HUES6 (cell line): ENCODE data around the gene PHC3.

Experiments
- H3K27ac ChIP-seq: 2 replicates; pipeline ENCODE4 v1.7.0; 2013; ENCODE audit warnings: low read depth, mild to moderate bottlenecking, low read length, inconsistent platforms
- H3K27me3 ChIP-seq: 2 replicates; pipeline ENCODE4 v1.6.1; 2013; ENCODE audit warnings: low read length; ENCODE audit not compliant: control insufficient read depth, insufficient read depth
- H3K36me3 ChIP-seq: 2 replicates; pipeline ENCODE4 v1.6.1; 2013; ENCODE audit warnings: low read length; ENCODE audit not compliant: control insufficient read depth, insufficient read depth
- H3K4me1 ChIP-seq: 2 replicates; pipeline ENCODE4 v1.6.1; 2013; ENCODE audit warnings: low read length; ENCODE audit not compliant: control insufficient read depth, insufficient read depth
- H3K4me3 ChIP-seq: 2 replicates; pipeline ENCODE4 v1.5.1; 2013; ENCODE audit warnings: low read depth, low read length
- H3K9ac ChIP-seq: one replicate; pipeline ENCODE4 v1.6.1; 2013; ENCODE audit warnings: mild to moderate bottlenecking, low read length
- H3K9me3 ChIP-seq: 2 replicates; pipeline ENCODE4 v1.6.1; 2013; ENCODE audit warnings: low read depth, low read length; ENCODE audit not compliant: control insufficient read depth, insufficient read depth

The PHC3 gene

GRCh38 chr3:170095771-170096170 lies 85.8 kb downstream of the PHC3 start:
- no peaks in the 10 kb centered on the region for H3K4me1 ChIP-seq
- no peak overlapping the region for H3K4me3 ChIP-seq
- H3K36me3 ChIP-seq = peaks cover 69% of the 10 kb centered on the region
- H3K9me3 ChIP-seq = no peaks in the 10 kb centered on the region
- no peaks in the 10 kb centered on the region for H3K27me3 ChIP-seq
- no peak overlapping the region for H3K9ac ChIP-seq
- H3K27ac ChIP-seq = no peak overlapping the region

GRCh38 chr3:170092907-170093306 lies 88.6 kb downstream of the PHC3 start:
- H3K27ac ChIP-seq = no peak overlapping the region
- no peaks in the 10 kb centered on the region for H3K27me3 ChIP-seq
- no peak overlapping the region for H3K9ac ChIP-seq
- H3K4me3 ChIP-seq = no peak overlapping the region
- H3K36me3 ChIP-seq = peaks cover 55% of the 10 kb centered on the region
- no peaks in the 10 kb centered on the region for H3K9me3 ChIP-seq
- no peaks in the 10 kb centered on the region for H3K4me1 ChIP-seq

GRCh38 chr3:170090601-170090981 lies 90.9 kb downstream of the PHC3 start:
- H3K27me3 ChIP-seq = no peaks in the 10 kb centered on the region
- peaks cover 43% of the 10 kb centered on the region for H3K36me3 ChIP-seq
- no peaks in the 10 kb centered on the region for H3K4me1 ChIP-seq
- H3K9ac ChIP-seq = no peak overlapping the region
- H3K9me3 ChIP-seq = no peaks in the 10 kb centered on the region
- H3K27ac ChIP-seq = no peak overlapping the region
- H3K4me3 ChIP-seq = no peak overlapping the region

- Histone ChIP-seq H3K36me3 (peaks cover 44% of the 10 kb centered on the region), H3K4me3 (no peak overlapping the region)
Observed at GRCh38 chr3:170089862-170090600, 91.5 kb downstream of the PHC3 start.

GRCh38 chr3:170085396-170085795 lies 96.1 kb downstream of the PHC3 start:
- Histone ChIP-seq H3K4me3 (no peak overlapping the region), H3K27ac (no peak overlapping the region), H3K9ac (no peak overlapping the region), H3K27me3 (no peaks in the 10 kb centered on the region), H3K9me3 (no peaks in the 10 kb centered on the region), H3K4me1 (no peaks in the 10 kb centered on the region), H3K36me3 (peaks cover 27% of the 10 kb centered on the region)

More at GRCh38 chr3:170089862-170090600, 91.5 kb downstream of the PHC3 start:
- no peaks in the 10 kb centered on the region for H3K9me3 ChIP-seq
- no peak overlapping the region for H3K27ac ChIP-seq
- no peaks in the 10 kb centered on the region for H3K4me1 ChIP-seq
- H3K27me3 ChIP-seq = no peaks in the 10 kb centered on the region
- H3K9ac ChIP-seq = no peak overlapping the region

GRCh38 chr3:170083343-170083742 lies 98.2 kb downstream of the PHC3 start:
- Histone ChIP-seq H3K4me3 (no peak overlapping the region), H3K4me1 (no peaks in the 10 kb centered on the region), H3K27ac (no peak overlapping the region), H3K27me3 (no peaks in the 10 kb centered on the region), H3K9ac (no peak overlapping the region), H3K9me3 (no peaks in the 10 kb centered on the region), H3K36me3 (peaks cover 27% of the 10 kb centered on the region)

- Histone ChIP-seq H3K9ac (no peak overlapping the region), H3K27me3 (no peaks in the 10 kb centered on the region), H3K9me3 (no peaks in the 10 kb centered on the region), H3K4me3 (no peak overlapping the region), H3K27ac (no peak overlapping the region), H3K36me3 (peaks cover 26% of the 10 kb centered on the region), H3K4me1 (no peaks in the 10 kb centered on the region)
Observed at GRCh38 chr3:170081079-170081741, 100.3 kb downstream of the PHC3 start.

- H3K36me3 ChIP-seq = peaks cover 21% of the 10 kb centered on the region
- H3K27ac ChIP-seq = no peak overlapping the region
- no peak overlapping the region for H3K4me3 ChIP-seq
- H3K4me1 ChIP-seq = no peaks in the 10 kb centered on the region
- no peaks in the 10 kb centered on the region for H3K9me3 ChIP-seq
- H3K27me3 ChIP-seq = no peaks in the 10 kb centered on the region
- no peak overlapping the region for H3K9ac ChIP-seq
Observed at GRCh38 chr3:170080605-170081004, 100.9 kb downstream of the PHC3 start.

GRCh38 chr3:170079536-170080165 lies 101.9 kb downstream of the PHC3 start:
- no peak overlapping the region for H3K4me3 ChIP-seq
- peaks cover 15% of the 10 kb centered on the region for H3K36me3 ChIP-seq
- no peak overlapping the region for H3K9ac ChIP-seq
- no peaks in the 10 kb centered on the region for H3K4me1 ChIP-seq
- H3K27me3 ChIP-seq = no peaks in the 10 kb centered on the region
- H3K9me3 ChIP-seq = no peaks in the 10 kb centered on the region
- H3K27ac ChIP-seq = no peak overlapping the region

- Histone ChIP-seq H3K27ac (no peak overlapping the region), H3K9me3 (no peaks in the 10 kb centered on the region), H3K4me3 (no peak overlapping the region), H3K36me3 (peaks cover 12% of the 10 kb centered on the region; the same call in 1 of the 2 replicates), H3K27me3 (no peaks in the 10 kb centered on the region), H3K9ac (no peak overlapping the region), H3K4me1 (no peaks in the 10 kb centered on the region)
Observed at GRCh38 chr3:170078620-170079281, 102.8 kb downstream of the PHC3 start.

- Histone ChIP-seq H3K9ac (no peak overlapping the region), H3K27ac (no peak overlapping the region), H3K9me3 (0 out of 2 replicates have a peak, but pooled peaks cover 1% of the 10 kb centered on the region), H3K36me3 (peaks cover 12% of the 10 kb centered on the region; the same call in 1 of the 2 replicates), H3K4me3 (no peak overlapping the region), H3K4me1 (no peaks in the 10 kb centered on the region), H3K27me3 (no peaks in the 10 kb centered on the region)
Observed at GRCh38 chr3:170077361-170077760, 104.2 kb downstream of the PHC3 start.
